Stomach (tissue), 4 donors: ENCODE results near the gene CCBE1.

ENCODE experiments used
- CTCF ChIP-seq, 7 experiments: fragments of 450-650 bp in 4 of 7; fragments of 200-600 bp in 3 of 7; sonication (generic) in 3 of 7; IDR thresholded peaks; one replicate each; pipeline ENCODE4 v1.5.1; 2016 to 2019; ENCODE audit warnings: antibody characterized with exemption in 7 of 7, control low read depth in 2 of 7, mild to moderate bottlenecking in 1 of 7
- POLR2A ChIP-seq, 4 donors: fragments of 450-650 bp; IDR thresholded peaks; one replicate each; pipeline ENCODE4 v1.6.1; 2016; ENCODE audit warnings: antibody characterized with exemption in 4 of 4, control low read depth in 2 of 4, mild to moderate bottlenecking in 1 of 4, moderate library complexity in 1 of 4
- POLR2AphosphoS5 ChIP-seq, 3 donors: sonication (generic); formaldehyde crosslinking; IDR thresholded peaks; one replicate each; pipeline ENCODE4 v1.6.1; 2016; ENCODE audit warnings: antibody characterized with exemption in 3 of 3

GRCh38 chr18:59707306-59707705 is 10.1 kb upstream of the CCBE1 start:
- TF ChIP-seq POLR2A (IDR thresholded peaks at IDR 0.05) (no peak), CTCF (IDR thresholded peaks at IDR 0.05) (no peak), POLR2AphosphoS5 (IDR thresholded peaks at IDR 0.05) (no peak)
